ENCODE results near the gene TXNDC12.

TXNDC12 gene

GRCh38 chr1:51998701-51999100 is 56.3 kb downstream of the TXNDC12 start:
- FAIRE-seq (no peak), DNase-seq (ENCODE audit: insufficient read length, low spot score) (no peak)
- TF ChIP-seq POLR2A (IDR thresholded peaks at IDR 0.05; ENCODE audit: low read depth, low read length): no peak

GRCh38 chr1:51997974-51998382 is 57.0 kb downstream of the TXNDC12 start:
- TF ChIP-seq POLR2A (IDR thresholded peaks at IDR 0.05; ENCODE audit: low read depth, low read length): no peak
- no peak for DNase-seq (ENCODE audit: insufficient read length, low spot score)
- no peak for FAIRE-seq

DNA sequence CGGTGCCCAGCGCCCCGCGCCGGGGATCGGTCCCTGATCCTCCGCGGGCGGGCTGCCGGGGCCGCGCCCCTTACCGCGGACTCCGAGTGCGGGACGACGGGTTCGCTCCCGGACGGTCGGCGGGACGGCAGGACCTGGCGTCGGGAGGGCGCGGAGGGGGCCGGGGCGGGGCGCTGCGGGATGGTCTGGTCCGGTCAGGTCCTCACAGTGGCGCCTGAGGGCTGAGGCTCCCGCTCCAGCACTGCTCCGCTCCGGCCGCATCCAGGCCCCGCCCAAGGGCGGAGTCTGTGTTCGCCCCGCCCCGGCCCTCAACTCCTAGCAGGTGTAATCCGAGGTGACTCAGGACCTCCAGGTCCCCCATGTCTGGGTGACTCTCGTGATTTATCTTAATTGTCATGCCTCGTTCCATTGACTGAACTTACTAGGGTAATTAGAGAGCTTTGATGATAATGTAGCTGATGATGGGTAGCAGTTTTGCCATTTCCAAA is 64.5 kb downstream of the TXNDC12 start, which contains the start of gene RAB3B:
Gene RAB3B, minus strand, starts transcription at position 223 of the 488 bp plus-strand sequence. CDS start 13,583 bp downstream, outside the sequence.
- FAIRE-seq: no peak
- peak; percentile 69 for TF ChIP-seq POLR2A (IDR thresholded peaks at IDR 0.05; ENCODE audit: low read depth, low read length)
- DNase-seq (ENCODE audit: insufficient read length, low spot score): peak; percentile 87

DNA sequence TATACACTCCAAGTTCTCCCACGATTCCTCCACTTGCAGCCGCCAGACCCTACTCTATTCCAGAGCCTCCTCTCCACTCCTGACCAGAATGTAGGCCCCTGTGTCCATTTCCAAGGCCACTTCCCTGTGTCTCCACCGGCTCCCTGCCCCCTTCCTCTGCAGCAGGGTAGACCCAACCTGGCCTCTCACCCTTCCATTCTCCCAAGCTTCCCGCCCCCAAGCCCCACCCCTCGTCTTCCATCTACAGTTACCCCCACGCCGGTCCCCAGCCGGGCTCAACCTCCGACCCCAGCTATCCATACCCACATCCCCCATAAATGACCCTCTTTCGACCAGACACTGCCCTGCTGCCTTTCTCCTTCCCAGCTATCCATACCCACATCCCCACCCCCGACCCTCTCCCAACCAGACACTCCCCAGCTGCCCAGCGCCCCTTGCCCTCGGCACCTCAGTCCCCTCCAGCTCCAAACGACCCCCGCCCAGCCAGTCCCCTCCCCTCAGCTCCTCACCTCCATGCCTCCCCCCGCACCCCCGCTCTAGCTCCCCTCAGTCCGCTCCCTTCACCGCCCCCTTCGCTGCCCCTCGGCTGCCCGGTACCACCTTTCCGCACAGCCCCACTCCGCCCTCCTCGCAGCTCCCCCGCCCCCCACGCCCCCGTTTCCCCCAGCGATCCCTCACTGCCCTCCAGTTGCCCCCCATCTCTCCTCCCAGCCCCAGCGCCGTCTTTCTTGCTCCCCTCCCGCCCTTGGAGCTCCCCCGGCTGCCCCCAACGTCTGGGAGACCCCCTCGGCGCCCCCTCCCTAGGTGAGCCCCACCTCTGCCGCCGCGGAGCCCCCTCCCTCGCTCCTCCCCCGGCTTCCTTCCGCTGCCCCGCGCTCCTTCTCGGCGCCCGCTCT is 65.2 kb downstream of the TXNDC12 start:
- DNase-seq (ENCODE audit: insufficient read length, low spot score): no peak
- no peak for FAIRE-seq
- no peak for TF ChIP-seq POLR2A (IDR thresholded peaks at IDR 0.05; ENCODE audit: low read depth, low read length)

GRCh38 chr1:51988254-51988653 is 66.7 kb downstream of the TXNDC12 start:
- no peak for DNase-seq (ENCODE audit: insufficient read length, low spot score)
- FAIRE-seq: no peak
- TF ChIP-seq POLR2A (IDR thresholded peaks at IDR 0.05; ENCODE audit: low read depth, low read length): no peak

- no peak for DNase-seq (ENCODE audit: insufficient read length, low spot score)
- no peak for FAIRE-seq
- TF ChIP-seq POLR2A (IDR thresholded peaks at IDR 0.05; ENCODE audit: low read depth, low read length): no peak
Observed at GRCh38 chr1:51986718-51987117, 68.3 kb downstream of the TXNDC12 start.

DNA sequence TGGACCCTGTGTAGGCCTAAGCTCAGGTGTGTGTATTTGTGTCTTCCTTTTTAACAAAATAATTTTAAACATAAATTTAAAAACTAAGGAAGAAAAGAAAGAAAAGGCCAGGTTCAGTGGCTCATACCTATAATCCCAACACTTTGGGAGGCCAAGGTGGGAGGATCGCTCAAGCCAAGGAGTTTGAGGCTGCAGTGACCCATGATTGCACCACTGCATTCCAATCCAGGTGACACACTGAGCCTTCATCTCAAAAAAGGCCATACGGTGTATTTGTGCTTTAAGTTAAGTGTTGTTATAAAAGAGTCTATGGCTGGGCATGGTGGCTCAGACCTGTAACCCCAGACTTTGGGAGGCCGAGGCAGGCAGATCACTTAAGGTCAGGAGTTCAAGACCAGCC is 72.8 kb downstream of the TXNDC12 start:
- TF ChIP-seq POLR2A (IDR thresholded peaks at IDR 0.05; ENCODE audit: low read depth, low read length): no peak
- DNase-seq (ENCODE audit: insufficient read length, low spot score): no peak
- no peak for FAIRE-seq

DNA sequence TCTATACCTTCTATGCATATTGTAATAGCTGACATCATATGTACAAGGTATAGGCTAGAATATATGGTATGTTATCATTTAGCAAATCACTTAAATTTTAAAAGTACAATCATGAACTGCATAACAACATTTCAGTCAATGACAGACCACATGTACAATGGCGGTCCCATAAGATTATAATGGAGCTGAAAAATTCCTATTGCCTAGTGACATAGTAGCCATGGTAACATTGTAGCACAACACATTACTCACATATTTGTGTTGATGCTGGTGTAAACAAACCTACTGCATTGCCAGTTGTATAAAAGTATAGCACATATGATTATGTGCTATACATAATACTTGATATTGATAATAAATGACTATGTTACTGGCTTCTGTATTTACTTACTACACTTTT is 73.4 kb downstream of the TXNDC12 start:
- DNase-seq (ENCODE audit: insufficient read length, low spot score) (no peak), FAIRE-seq (no peak)
- TF ChIP-seq POLR2A (IDR thresholded peaks at IDR 0.05; ENCODE audit: low read depth, low read length): no peak

GRCh38 chr1:51978099-51978498 is 76.9 kb downstream of the TXNDC12 start:
- DNase-seq (ENCODE audit: insufficient read length, low spot score) (no peak), FAIRE-seq (no peak)
- no peak for TF ChIP-seq POLR2A (IDR thresholded peaks at IDR 0.05; ENCODE audit: low read depth, low read length)

GRCh38 chr1:51976846-51977602 is 78.0 kb downstream of the TXNDC12 start:
- no peak for FAIRE-seq

DNA sequence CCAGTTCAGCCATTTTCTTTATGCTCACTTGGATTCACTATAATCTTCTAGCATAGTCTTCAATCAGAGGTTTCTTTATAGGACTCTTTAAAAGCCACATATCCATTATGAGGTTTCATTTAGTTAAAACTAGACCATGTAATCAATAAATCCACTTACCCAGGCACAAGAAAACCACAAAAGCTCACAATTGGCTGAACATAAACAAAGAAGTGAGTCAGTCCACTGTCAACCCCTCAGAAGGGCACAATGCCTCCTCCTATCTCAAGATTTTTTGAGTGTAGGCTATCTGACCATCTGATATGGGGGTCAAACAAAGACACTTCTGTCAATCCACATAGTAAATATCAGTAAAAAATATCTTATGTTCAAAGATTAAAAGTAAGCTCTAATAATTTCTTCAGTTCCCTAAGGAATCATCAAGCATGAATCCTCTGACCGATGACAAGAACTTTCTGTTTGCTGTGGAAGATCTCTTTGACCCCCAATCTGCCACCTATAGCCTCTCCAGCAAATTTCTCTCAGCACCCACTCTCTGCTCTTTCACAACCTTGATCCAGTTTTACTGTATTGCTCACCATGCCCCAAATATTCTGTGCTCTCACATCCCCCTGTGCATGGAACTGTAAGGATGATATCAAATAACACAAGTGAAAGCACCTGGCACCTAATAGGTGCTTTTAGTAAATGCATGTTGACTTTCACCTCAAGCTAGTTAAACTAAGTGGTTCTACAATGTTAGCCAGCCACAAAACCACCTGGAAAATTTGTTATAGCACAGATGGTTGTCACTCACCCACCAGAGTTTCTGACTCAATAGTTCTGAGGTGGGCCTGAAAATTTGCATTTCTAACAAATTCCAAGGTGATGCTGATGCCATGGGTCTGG is 81.2 kb downstream of the TXNDC12 start:
- TF ChIP-seq POLR2A (IDR thresholded peaks at IDR 0.05; ENCODE audit: low read depth, low read length): no peak
- no peak for DNase-seq (ENCODE audit: insufficient read length, low spot score)
- no peak for FAIRE-seq

More at GRCh38 chr1:51976846-51977602, 78.0 kb downstream of the TXNDC12 start:
- DNase-seq (ENCODE audit: insufficient read length, low spot score): no peak
- TF ChIP-seq POLR2A (IDR thresholded peaks at IDR 0.05; ENCODE audit: low read depth, low read length): no peak

Measured in H54 (cell line).